GM19467 (cell line): Measurements from ENCODE around the gene APOBEC3F.
"Not testable (repeated sequence)": the region's sequence is repeated elsewhere in the genome, so short reads cannot be mapped to it uniquely, and the experiment has no call there.

Experiments
- ATAC-seq: cut with Tn5 transposase; IDR thresholded peaks from one replicate; pipeline ENCODE4 v1.9.1; 2021; ENCODE audit warnings: mild to moderate bottlenecking, moderate library complexity; ENCODE audit not compliant: unreplicated experiment

Gene APOBEC3F

DNA sequence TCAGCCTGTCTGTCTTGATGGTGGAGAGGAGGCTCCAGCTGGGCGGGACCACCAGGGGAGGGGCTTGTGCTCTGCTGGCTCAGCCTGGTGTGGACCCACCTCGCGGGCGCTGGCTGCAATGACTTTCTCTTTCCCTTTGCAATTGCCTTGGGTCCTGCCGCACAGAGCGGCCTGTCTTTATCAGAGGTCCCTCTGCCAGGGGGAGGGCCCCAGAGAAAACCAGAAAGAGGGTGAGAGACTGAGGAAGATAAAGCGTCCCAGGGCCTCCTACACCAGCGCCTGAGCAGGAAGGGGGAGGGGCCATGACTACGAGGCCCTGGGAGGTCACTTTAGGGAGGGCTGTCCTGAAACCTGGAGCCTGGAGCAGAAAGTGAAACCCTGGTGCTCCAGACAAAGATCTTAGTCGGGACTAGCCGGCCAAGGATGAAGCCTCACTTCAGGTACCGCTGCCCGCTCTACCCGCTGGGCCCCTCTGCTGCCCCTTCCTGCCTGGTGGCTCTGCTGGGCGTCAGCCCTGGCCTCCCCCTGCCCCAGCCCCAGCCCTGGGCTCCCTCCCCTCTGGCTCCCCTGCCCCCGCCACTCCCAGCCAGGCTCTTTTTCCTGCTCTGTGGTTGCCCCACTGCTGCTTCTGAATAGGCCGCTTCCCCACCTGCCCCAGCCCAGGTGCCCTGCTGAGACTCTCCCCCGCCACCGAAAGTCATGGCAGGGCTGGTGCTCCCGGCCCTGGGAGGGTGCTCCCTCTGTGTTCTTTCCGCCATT lies at the start of gene APOBEC3F:
TSS of gene APOBEC3F (plus strand) at position 327 of the 759 bp plus-strand sequence. CDS start at position 424, 97 bp downstream.
- ATAC-seq: peak; percentile 84

- not testable (repeated sequence) for ATAC-seq
Observed at GRCh38 chr22:38992871-38993371, 47.7 kb upstream of the APOBEC3F start.

GRCh38 chr22:38996105-38996504 lies 44.6 kb upstream of the APOBEC3F start:
- no peak for ATAC-seq

DNA sequence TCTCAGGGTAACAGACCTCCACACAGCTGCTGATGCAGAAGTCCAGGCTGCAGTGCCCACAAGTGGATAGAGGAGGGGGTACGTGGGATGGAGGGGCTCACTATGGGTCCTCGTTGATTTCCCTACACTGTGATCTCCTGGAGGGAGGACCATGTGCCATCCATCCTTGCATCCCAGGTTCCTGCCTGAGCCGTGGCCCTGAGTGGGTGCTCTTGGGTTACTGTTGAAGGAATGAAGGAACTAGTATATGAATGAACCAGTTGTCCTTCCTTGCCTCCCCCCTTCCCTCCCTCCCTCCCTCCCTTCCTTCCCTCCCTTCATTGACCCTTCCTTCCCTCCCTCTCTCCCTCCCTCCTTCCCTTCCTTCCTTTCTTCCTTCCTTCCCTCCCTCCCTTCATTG lies 43.1 kb upstream of the APOBEC3F start:
- no peak for ATAC-seq

- ATAC-seq: peak; percentile 61
Observed at GRCh38 chr22:39003165-39003638, 37.5 kb upstream of the APOBEC3F start.

GRCh38 chr22:39007177-39007576 lies 33.5 kb upstream of the APOBEC3F start:
- no peak for ATAC-seq

DNA sequence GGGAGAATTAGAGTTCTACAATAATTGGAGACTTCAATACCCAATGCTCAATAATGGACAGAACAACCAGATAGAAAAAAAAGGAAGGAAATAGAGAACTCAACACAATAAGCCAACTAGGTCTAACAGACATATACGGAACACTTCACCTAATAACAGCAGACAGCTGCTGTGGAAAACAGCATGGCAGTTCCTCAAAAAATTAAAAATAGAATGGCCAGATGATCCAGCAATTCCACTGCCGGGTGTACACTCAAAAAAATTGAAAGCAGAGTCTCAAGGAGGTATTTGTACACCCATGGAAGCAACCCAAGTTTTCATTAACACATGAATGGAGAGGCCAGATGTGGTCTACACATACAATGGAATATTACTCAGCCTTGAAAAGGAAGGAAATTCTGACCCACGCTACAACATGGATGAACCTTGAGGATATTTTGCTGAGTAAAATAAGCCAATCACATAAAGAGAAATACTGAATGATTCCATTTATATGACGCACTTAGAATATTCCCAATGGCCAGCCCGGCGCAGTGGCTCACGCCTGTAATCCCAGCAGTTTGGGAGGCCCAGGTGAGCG lies 32.3 kb upstream of the APOBEC3F start:
- not testable (repeated sequence) for ATAC-seq

DNA sequence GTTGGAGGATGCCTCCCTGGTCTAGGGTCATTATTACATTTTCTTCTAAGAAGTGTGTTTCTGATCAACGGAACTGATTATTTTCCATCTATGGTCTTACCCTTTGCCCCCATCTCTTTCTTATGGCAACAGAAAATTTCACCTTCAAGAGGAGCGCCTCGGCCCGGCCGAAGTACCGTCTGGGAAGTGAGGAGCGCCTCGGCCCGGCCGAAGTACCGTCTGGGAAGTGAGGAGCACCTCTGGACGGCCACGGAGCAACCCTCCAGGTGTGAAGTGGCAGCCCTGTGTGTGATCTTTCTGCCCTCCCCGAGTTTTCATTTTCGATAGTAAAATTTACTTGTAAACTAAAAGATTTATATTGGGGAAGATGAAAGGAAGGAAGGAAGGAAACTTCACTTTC lies 29.7 kb upstream of the APOBEC3F start:
- ATAC-seq: no peak

GRCh38 chr22:39012533-39013511 lies 27.8 kb upstream of the APOBEC3F start:
- ATAC-seq: no peak

DNA sequence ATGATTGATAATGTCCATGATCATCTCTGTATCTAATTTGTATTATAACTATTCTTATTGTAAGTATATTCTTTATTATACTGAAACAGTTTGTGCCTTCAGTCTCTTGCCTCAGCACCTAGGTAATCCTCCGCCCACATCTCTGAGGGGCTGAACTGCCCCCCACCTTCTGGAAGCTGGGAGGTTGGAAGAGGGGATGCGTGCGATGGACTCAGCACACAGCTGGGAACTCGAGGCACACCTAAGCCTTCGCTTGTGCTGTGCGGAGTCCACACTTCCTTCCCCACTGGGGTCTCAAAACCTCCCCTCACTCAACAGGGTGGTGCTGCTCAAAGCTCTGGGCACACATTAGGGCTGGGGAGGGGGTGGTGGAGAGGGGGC lies 27.1 kb upstream of the APOBEC3F start:
- ATAC-seq: not testable (repeated sequence)

GRCh38 chr22:39013942-39014722 lies 26.5 kb upstream of the APOBEC3F start, which contains the start of gene APOBEC3C:
Gene APOBEC3C (plus strand): TSS chr22:39014257. CDS start chr22:39014363, 106 bp downstream.
- peak; percentile 92 for ATAC-seq

DNA sequence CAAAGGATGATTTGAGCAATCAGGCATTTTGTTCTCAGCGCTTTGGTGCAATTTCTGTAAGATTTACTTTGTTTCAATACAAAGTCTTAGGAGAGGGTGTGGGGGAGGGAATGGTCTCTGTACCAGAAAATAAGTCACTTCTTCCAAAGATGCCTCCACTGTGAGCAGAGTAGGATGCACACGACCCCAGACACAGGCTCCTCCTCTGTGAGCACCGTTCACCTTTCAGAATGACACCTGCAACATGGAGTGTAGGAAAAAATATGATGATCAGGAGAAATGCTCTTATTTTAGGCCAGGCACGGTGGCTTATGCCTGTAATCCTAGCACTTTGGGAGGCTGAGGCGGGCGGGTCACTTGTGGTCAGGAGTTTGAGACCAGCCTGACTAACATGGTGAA lies 25.9 kb upstream of the APOBEC3F start:
- not testable (repeated sequence) for ATAC-seq

DNA sequence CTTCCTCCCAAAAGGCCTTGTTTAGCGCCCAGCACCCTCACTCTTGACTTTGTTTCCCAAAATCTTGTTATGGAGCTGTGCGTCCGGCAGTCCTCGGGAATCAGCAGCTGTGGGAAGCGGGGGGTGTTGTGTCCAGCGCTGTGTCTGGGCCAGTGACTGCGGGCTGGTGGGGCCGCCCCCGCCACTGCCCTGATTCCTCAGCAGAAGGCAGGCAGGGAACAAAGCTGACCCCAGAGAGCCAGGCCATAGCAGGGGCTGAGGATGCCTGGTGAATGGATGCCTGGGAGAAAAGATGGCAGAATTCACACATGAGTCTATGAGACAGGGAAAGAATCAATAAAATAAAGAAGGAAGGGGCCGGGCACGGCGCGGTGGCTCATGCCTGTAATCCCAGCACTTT lies 24.1 kb upstream of the APOBEC3F start:
- no peak for ATAC-seq

- no peak for ATAC-seq
Observed at GRCh38 chr22:39017596-39018365, 22.9 kb upstream of the APOBEC3F start.

DNA sequence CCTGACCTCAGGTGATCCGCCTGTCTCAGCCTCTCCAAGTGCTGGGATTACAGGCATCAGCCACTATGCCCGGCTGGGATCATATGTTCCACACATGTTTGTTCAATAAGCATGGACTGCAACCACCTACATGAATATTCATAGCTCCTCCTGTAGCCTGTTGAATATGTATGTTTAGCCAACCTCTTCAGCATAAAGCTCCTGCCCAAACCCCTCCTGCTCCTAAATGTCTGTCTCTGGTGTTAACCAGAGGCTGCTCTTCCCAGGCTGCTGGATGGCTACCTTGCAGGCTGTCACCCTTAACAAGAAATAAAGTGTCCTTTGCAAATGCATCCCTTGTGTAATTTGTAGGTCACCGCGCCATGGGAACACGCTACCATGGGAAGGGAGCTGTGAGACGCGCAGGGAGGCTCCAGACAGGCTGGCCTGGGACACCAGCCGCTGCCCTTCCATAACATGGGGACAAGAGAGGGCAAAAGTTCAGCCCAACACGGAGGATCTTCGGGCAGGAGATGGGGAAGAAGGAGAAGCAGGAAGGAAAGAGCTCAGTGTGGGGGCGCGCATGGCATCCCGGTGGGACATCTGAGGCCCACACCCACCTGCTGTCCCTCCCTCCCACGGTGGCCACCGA lies 20.5 kb upstream of the APOBEC3F start:
- ATAC-seq: not testable (repeated sequence)

- no peak for ATAC-seq
Observed at GRCh38 chr22:39021552-39022250, 19.0 kb upstream of the APOBEC3F start.

DNA sequence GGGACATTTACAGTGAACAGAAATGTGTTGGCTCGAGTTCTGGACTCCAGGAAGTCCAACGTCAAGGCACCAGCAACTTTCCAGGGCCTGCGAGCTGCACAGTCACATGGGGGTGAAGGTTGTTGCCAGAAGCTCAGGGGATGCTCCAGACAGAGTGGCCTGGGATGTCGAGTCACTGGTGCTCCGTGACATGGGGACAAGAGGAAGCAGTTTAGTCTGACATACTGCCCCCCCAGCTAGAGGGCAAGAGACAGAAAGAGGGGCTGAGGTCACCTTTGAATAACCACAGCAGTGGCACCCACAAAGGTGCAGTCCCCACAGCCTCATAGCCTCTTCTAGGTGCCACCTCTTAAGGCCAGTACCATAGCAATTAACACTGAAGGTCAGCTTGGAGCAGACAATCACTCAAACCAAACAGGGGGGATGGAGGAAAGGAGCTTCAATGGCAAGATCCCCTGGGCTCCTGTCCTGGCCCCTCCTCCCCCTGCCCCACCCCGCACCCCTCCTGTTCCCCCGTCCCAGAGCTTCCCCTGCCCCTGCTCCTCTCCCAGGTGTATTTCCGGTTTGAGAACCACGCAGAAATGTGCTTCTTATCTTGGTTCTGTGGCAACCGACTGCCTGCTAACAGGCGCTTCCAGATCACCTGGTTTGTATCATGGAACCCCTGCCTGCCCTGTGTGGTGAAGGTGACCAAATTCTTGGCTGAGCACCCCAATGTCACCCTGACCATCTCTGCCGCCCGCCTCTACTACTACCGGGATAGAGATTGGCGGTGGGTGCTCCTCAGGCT lies 15.9 kb upstream of the APOBEC3F start:
- no peak for ATAC-seq
